Dendritic cell treated with granulocyte-macrophage colony-stimulating factor and Interleukin-4, amounts not matched to agents 40 ng/mL and 50 ng/mL, for 4 days (primary cell): ENCODE measurements around the gene FUT7.

Experiments
- H3K27ac Mint-ChIP-seq: one replicate; pipeline ENCODE4 v1.8.0; 2022; ENCODE audit warnings: mild to moderate bottlenecking, mixed read lengths
- H3K27me3 Mint-ChIP-seq: one replicate; pipeline ENCODE4 v1.8.0; 2022; ENCODE audit warnings: mild to moderate bottlenecking, mixed read lengths
- H3K36me3 Mint-ChIP-seq: one replicate; pipeline ENCODE4 v1.8.0; 2022; ENCODE audit warnings: low read depth, mixed read lengths
- H3K4me1 Mint-ChIP-seq: one replicate; pipeline ENCODE4 v1.8.0; 2022; ENCODE audit warnings: low read depth, mixed read lengths
- H3K4me3 Mint-ChIP-seq: one replicate; pipeline ENCODE4 v1.8.0; 2022; ENCODE audit warnings: mild to moderate bottlenecking, moderate library complexity, mixed read lengths
- H3K9me3 Mint-ChIP-seq: one replicate; pipeline ENCODE4 v1.8.0; 2022; ENCODE audit warnings: mixed read lengths
- intact Hi-C: fragments of 100-400 bp; cut with micrococcal nuclease; formaldehyde crosslinking; loops from one replicate; pipeline ENCODE4 v1.15.0; 2022

FUT7 gene

GRCh38 chr9:136982232-136983051 is 49.4 kb downstream of the FUT7 start, which contains the start of gene LCNL1:
Gene LCNL1, plus strand, starts transcription at chr9:136982993. Its CDS starts 594 bp downstream, at chr9:136983587.
- H3K9me3 Mint-ChIP-seq, result no peaks in the 10 kb centered on the region
- peaks cover 77% of the 10 kb centered on the region for H3K27me3 Mint-ChIP-seq
- H3K27ac Mint-ChIP-seq, result no peak within 1 kb of the TSS
- peaks cover 4% of the 10 kb centered on the region for H3K4me1 Mint-ChIP-seq
- intact Hi-C loops, result no loop called here
- no peak within 1 kb of the TSS for H3K4me3 Mint-ChIP-seq
- H3K36me3 Mint-ChIP-seq, result no peaks in the 10 kb centered on the region

GRCh38 chr9:136981588-136982231 is 50.2 kb downstream of the FUT7 start:
- Mint-ChIP-seq H3K27ac (no peak overlapping the region), H3K4me1 (peaks cover 8% of the 10 kb centered on the region), H3K9me3 (no peaks in the 10 kb centered on the region), H3K27me3 (peaks cover 77% of the 10 kb centered on the region), H3K36me3 (no peaks in the 10 kb centered on the region), H3K4me3 (no peak overlapping the region)
- intact Hi-C loops, result no loop called here

GRCh38 chr9:136980669-136981478 is 51.0 kb downstream of the FUT7 start:
- H3K36me3 Mint-ChIP-seq, result no peaks in the 10 kb centered on the region
- peaks cover 77% of the 10 kb centered on the region for H3K27me3 Mint-ChIP-seq
- intact Hi-C loops, result no loop called here
- no peak overlapping the region for H3K4me3 Mint-ChIP-seq
- no peaks in the 10 kb centered on the region for H3K9me3 Mint-ChIP-seq
- peaks cover 17% of the 10 kb centered on the region for H3K4me1 Mint-ChIP-seq
- H3K27ac Mint-ChIP-seq, result no peak overlapping the region
